H9 (cell line): Measurements from ENCODE around the gene EFNB1. TPM values are rescaled to one million over a fixed set of nuclear protein-coding genes. Genes with fewer than 3 reads are reported as not detected.

Experiments
- DNase-seq: peaks from one replicate; pipeline ENCODE4 v3.0.0-alpha.2; 2017
- H2AFZ ChIP-seq: one replicate; pipeline ENCODE4 v1.6.1; 2013; ENCODE audit warnings: mild to moderate bottlenecking, low read length, control low read depth, moderate library complexity
- H2AK5ac ChIP-seq: 2 replicates; pipeline ENCODE4 v1.6.1; 2013; ENCODE audit warnings: low read length, control low read depth, mixed read lengths; ENCODE audit not compliant: insufficient read length
- H2BK120ac ChIP-seq: one replicate; pipeline ENCODE4 v1.6.1; 2013; ENCODE audit warnings: low read depth, mild to moderate bottlenecking, low read length, control low read depth, inconsistent platforms; ENCODE audit not compliant: poor library complexity, severe bottlenecking
- H2BK12ac ChIP-seq: 2 replicates; pipeline ENCODE4 v1.6.1; 2013; ENCODE audit warnings: low read length, control low read depth, mixed read lengths, low read depth; ENCODE audit not compliant: insufficient read length
- H2BK15ac ChIP-seq: 2 replicates; pipeline ENCODE4 v1.6.1; 2013; ENCODE audit warnings: low read depth, low read length, control low read depth
- H2BK20ac ChIP-seq: one replicate; pipeline ENCODE4 v1.6.1; 2013; ENCODE audit warnings: low read depth, mild to moderate bottlenecking, low read length, control low read depth, inconsistent platforms; ENCODE audit not compliant: poor library complexity, severe bottlenecking
- H2BK5ac ChIP-seq: 2 replicates; pipeline ENCODE4 v1.6.1; 2013; ENCODE audit warnings: low read length, control low read depth, mixed read lengths; ENCODE audit not compliant: insufficient read length
- H3K14ac ChIP-seq: 2 replicates; pipeline ENCODE4 v1.6.1; 2013; ENCODE audit warnings: low read length, control low read depth; ENCODE audit not compliant: insufficient read depth
- H3K18ac ChIP-seq: 2 replicates; pipeline ENCODE4 v1.6.1; 2013; ENCODE audit warnings: low read depth, mild to moderate bottlenecking, mixed read lengths, low read length, control low read depth; ENCODE audit not compliant: insufficient read length
- H3K23ac ChIP-seq: 2 replicates; pipeline ENCODE4 v1.6.1; 2013; ENCODE audit warnings: low read length, control low read depth, mixed read lengths, low read depth; ENCODE audit not compliant: insufficient read length
- H3K23me2 ChIP-seq: 2 replicates; pipeline ENCODE4 v1.6.1; 2013; ENCODE audit warnings: low read depth, mild to moderate bottlenecking, mixed read lengths, low read length, control low read depth; ENCODE audit not compliant: insufficient read length, poor library complexity, severe bottlenecking
- H3K27ac ChIP-seq: 2 replicates; pipeline ENCODE4 v1.5.1; 2013; ENCODE audit warnings: low read length, control low read depth, mixed read lengths, low read depth; ENCODE audit not compliant: insufficient read length
- H3K27me3 ChIP-seq: 2 replicates; pipeline ENCODE4 v1.6.1; 2013; ENCODE audit warnings: low read length, control low read depth, inconsistent platforms; ENCODE audit not compliant: insufficient read depth
- H3K4ac ChIP-seq: 2 replicates; pipeline ENCODE4 v1.6.1; 2013; ENCODE audit warnings: low read depth, mild to moderate bottlenecking, control low read depth, inconsistent platforms, low read length, moderate library complexity
- H3K4me1 ChIP-seq: 2 replicates; pipeline ENCODE4 v1.6.1; 2013; ENCODE audit warnings: low read length, control low read depth, inconsistent platforms; ENCODE audit not compliant: insufficient read depth
- H3K4me2 ChIP-seq: 2 replicates; pipeline ENCODE4 v1.6.1; 2013; ENCODE audit warnings: low read length, control low read depth, mixed read lengths; ENCODE audit not compliant: insufficient read length, insufficient read depth
- H3K56ac ChIP-seq: 2 replicates; pipeline ENCODE4 v1.6.1; 2013; ENCODE audit warnings: low read depth, mild to moderate bottlenecking, mixed read lengths, low read length, control low read depth; ENCODE audit not compliant: insufficient read length
- H3K79me1 ChIP-seq: 2 replicates; pipeline ENCODE4 v1.6.1; 2013; ENCODE audit warnings: low read depth, mild to moderate bottlenecking, moderate library complexity, low read length, control low read depth, inconsistent platforms; ENCODE audit not compliant: insufficient read depth, poor library complexity, severe bottlenecking
- H3K79me2 ChIP-seq: 2 replicates; pipeline ENCODE4 v1.6.1; 2013; ENCODE audit warnings: low read length, control low read depth, inconsistent platforms; ENCODE audit not compliant: insufficient read depth
- H3K9ac ChIP-seq: 2 replicates; pipeline ENCODE4 v1.6.1; 2013; ENCODE audit warnings: low read length, control low read depth, mixed read lengths; ENCODE audit not compliant: insufficient read length; ENCODE audit errors: extremely low read depth
- H3K9me3 ChIP-seq: one replicate; pipeline ENCODE4 v1.6.1; 2013; ENCODE audit warnings: low read depth, low read length, inconsistent platforms; ENCODE audit not compliant: control insufficient read depth
- H3T11ph ChIP-seq: one replicate; pipeline ENCODE4 v1.6.1; 2013; ENCODE audit warnings: mild to moderate bottlenecking, low read length, control low read depth, inconsistent platforms
- H4K20me1 ChIP-seq: one replicate; pipeline ENCODE4 v1.6.1; 2013; ENCODE audit not compliant: control insufficient read depth, insufficient read length, insufficient read depth
- H4K5ac ChIP-seq: 2 replicates; pipeline ENCODE4 v1.6.1; 2013; ENCODE audit warnings: low read depth, mild to moderate bottlenecking, mixed read lengths, low read length, control low read depth; ENCODE audit not compliant: insufficient read length
- H4K8ac ChIP-seq: replicated peaks from 2 replicates; pipeline ENCODE4 v1.6.1; 2013; ENCODE audit warnings: low read length, control low read depth, mixed read lengths, low read depth; ENCODE audit not compliant: insufficient read length
- H4K91ac ChIP-seq: 2 replicates; pipeline ENCODE4 v1.6.1; 2013; ENCODE audit warnings: low read depth, mild to moderate bottlenecking, moderate library complexity, mixed read lengths, low read length, control low read depth; ENCODE audit not compliant: insufficient read length
- H3K27ac Mint-ChIP-seq, 3 experiments: 2 replicates in 2 of 3; 3 replicates in 1 of 3; pipeline ENCODE4 v1.8.0; 2020 to 2021; ENCODE audit warnings: mixed read lengths in 3 of 3, mild to moderate bottlenecking in 1 of 3, moderate library complexity in 1 of 3
- H3K27me3 Mint-ChIP-seq: 2 replicates; pipeline ENCODE4 v1.8.0; 2021; ENCODE audit warnings: low read depth, mild to moderate bottlenecking, moderate library complexity, mixed read lengths
- H3K36me3 Mint-ChIP-seq, 3 experiments: 2 replicates in 2 of 3; 3 replicates in 1 of 3; pipeline ENCODE4 v1.8.0; 2020 to 2021; ENCODE audit warnings: low read depth in 3 of 3, mixed read lengths in 3 of 3; ENCODE audit not compliant: insufficient read depth in 1 of 3
- H3K4me1 Mint-ChIP-seq, 2 experiments: 2 replicates each; pipeline ENCODE4 v1.8.0; 2020; ENCODE audit warnings: mixed read lengths in 2 of 2
- H3K4me3 Mint-ChIP-seq, 2 experiments: 2 replicates in 1 of 2; 3 replicates in 1 of 2; pipeline ENCODE4 v1.8.0; 2020 to 2021; ENCODE audit warnings: mild to moderate bottlenecking in 2 of 2, mixed read lengths in 2 of 2, moderate library complexity in 1 of 2
- H3K9me3 Mint-ChIP-seq, 2 experiments: 2 replicates in 1 of 2; 3 replicates in 1 of 2; pipeline ENCODE4 v1.8.0; 2020; ENCODE audit warnings: mild to moderate bottlenecking in 2 of 2, mixed read lengths in 2 of 2, moderate library complexity in 1 of 2
- CTCF ChIP-seq: fragments of 200-600 bp; sonication (generic); conservative IDR thresholded peaks from 3 replicates; pipeline ENCODE4 v1.8.0; 2021; ENCODE audit warnings: antibody characterized with exemption, mild to moderate bottlenecking
- WGBS: extraction: QIAGEN DNeasy Blood & Tissue Kit; methylation state at CpG from one replicate; pipeline ENCODE4 v1.1.7; 2013; ENCODE audit warnings: missing lambda C conversion rate, low lambda C conversion rate, mixed read lengths; ENCODE audit not compliant: insufficient read length; ENCODE audit errors: extremely low coverage; 5-methylcytosine and 5-hydroxymethylcytosine counted together
- total RNA-seq: library from RNA; stranded (reverse); gene quantifications from 2 replicates; pipeline ENCODE4 v1.2.1, GENCODE V29; 2021

EFNB1 gene
- total RNA-seq, 1 experiment from 2014 or later, result 3.1 TPM

DNA sequence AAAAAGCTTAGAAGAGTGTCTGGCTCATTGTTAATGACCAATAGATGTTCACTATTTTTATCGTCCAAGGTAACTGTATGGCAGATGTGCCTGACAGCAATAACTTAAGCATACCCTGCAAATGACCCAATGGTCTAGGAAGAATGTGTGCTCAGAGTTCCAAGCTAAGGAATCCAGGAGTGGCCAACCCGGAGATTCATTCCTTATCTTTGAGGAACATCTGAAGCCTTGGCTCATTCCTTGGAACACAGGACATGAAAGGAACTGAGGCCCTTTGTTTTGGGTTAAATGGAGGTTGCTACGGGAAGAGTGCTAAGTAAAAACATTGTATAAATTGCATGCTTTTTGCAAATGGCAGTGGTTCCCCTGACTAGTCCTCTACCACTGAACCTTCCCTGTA is 38.9 kb upstream of the EFNB1 start:
- H4K8ac ChIP-seq, result no peak overlapping the region
- H3K4ac ChIP-seq, result no peak overlapping the region
- no peaks in the 10 kb centered on the region for H3K4me1 Mint-ChIP-seq
- H3K23ac ChIP-seq, result no peak overlapping the region
- no peak overlapping the region for H3K56ac ChIP-seq
- no peak overlapping the region for H3K9ac ChIP-seq
- no peak overlapping the region for H2AFZ ChIP-seq
- no peak overlapping the region for H3K27ac ChIP-seq
- H4K91ac ChIP-seq, result no peak overlapping the region
- H3K4me2 ChIP-seq, result no peak overlapping the region
- H3K23me2 ChIP-seq, result no peaks in the 10 kb centered on the region
- H2BK20ac ChIP-seq, result no peak overlapping the region
- no peak overlapping the region for H2AK5ac ChIP-seq
- no peaks in the 10 kb centered on the region for H3K79me1 ChIP-seq
- peaks cover 51% of the 10 kb centered on the region for H3K9me3 ChIP-seq
- WGBS, result no CpG with 5 or more reads among the region's 3 CpGs
- H2BK5ac ChIP-seq, result no peak overlapping the region
- H4K20me1 ChIP-seq, result no peaks in the 10 kb centered on the region
- TF ChIP-seq CTCF, result no peak
- H3K27ac Mint-ChIP-seq, result no peak overlapping the region
- no peaks in the 10 kb centered on the region for H3K4me1 ChIP-seq
- H3K36me3 Mint-ChIP-seq, result peaks cover 0 to 1% (median 0%) of the 10 kb centered on the region in 3 experiments; a peak in 2 of 7 replicates
- H4K5ac ChIP-seq, result no peak overlapping the region
- H2BK120ac ChIP-seq, result no peak overlapping the region
- H3T11ph ChIP-seq, result no peak overlapping the region
- DNase-seq, result no peak
- no peak overlapping the region for H3K18ac ChIP-seq
- no peak overlapping the region for H2BK15ac ChIP-seq
- H3K9me3 Mint-ChIP-seq, result peaks cover 59 to 70% of the 10 kb centered on the region in 2 experiments
- no peak overlapping the region for H3K4me3 Mint-ChIP-seq
- no peak overlapping the region for H2BK12ac ChIP-seq
- peaks cover 31% of the 10 kb centered on the region for H3K27me3 Mint-ChIP-seq
- H3K27me3 ChIP-seq, result no peaks in the 10 kb centered on the region
- H3K14ac ChIP-seq, result no peak overlapping the region
- H3K79me2 ChIP-seq, result no peaks in the 10 kb centered on the region
